SK-N-SH (cell line): ENCODE results near the gene SALL3. TPM values are rescaled to one million over a fixed set of nuclear protein-coding genes. Genes with fewer than 3 reads are reported as not detected.

Source experiments
- CTCF ChIA-PET: fragments of 300-600, 350-600 bp; formaldehyde crosslinking; extraction: SDS; loops from one replicate; lab custom pipeline; 2021; lab: Yijun Ruan, JAX
- POLR2A ChIA-PET: fragments of 350-600 bp; sonication (Branson Sonifier 250); formaldehyde crosslinking; extraction: SDS; loops from one replicate; lab custom pipeline; 2020; ENCODE audit warnings: antibody characterized with exemption, inconsistent platforms; lab: Yijun Ruan, JAX
- DNase-seq: peaks from one replicate; pipeline ENCODE4 v3.0.0; 2012
- H2AFZ ChIP-seq: fragments of 200-600 bp; sonication (generic); 2 replicates; pipeline ENCODE4 v1.8.1; 2016; ENCODE audit warnings: antibody characterized with exemption, mild to moderate bottlenecking, low read depth
- H3F3A ChIP-seq: fragments of 200-600 bp; sonication (generic); replicated peaks from 2 replicates; pipeline ENCODE3; 2016; ENCODE audit warnings: antibody characterized with exemption, mild to moderate bottlenecking; ENCODE audit not compliant: insufficient read depth
- H3K27ac ChIP-seq, 2 experiments: fragments of 200-500 bp in 1 of 2; fragments of 200-600 bp in 1 of 2; sonication (Bioruptor generic) in 1 of 2; sonication (generic), shearing (Covaris generic) in 1 of 2; 2 replicates each; pipeline versions ENCODE4 v1.5.1 to v1.6.1; 2014 to 2016; ENCODE audit warnings: low read depth in 2 of 2, inconsistent platforms in 1 of 2, low read length in 1 of 2, mild to moderate bottlenecking in 1 of 2, mixed read lengths in 1 of 2
- H3K27me3 ChIP-seq: fragments of 200-600 bp; sonication (generic), shearing (Covaris generic); 2 replicates; pipeline ENCODE4 v1.6.1; 2016; ENCODE audit warnings: mixed run types; ENCODE audit not compliant: insufficient read depth
- H3K36me3 ChIP-seq, 2 experiments: fragments of 200-500 bp in 1 of 2; fragments of 200-600 bp in 1 of 2; sonication (Bioruptor generic) in 1 of 2; sonication (generic) in 1 of 2; replicated peaks in 1 of 2; 2 replicates each; pipeline versions ENCODE3 to v1.5.1; 2014 to 2016; ENCODE audit warnings: low read length in 1 of 2, mild to moderate bottlenecking in 1 of 2; ENCODE audit not compliant: insufficient read depth in 2 of 2, control insufficient read depth in 1 of 2
- H3K4me1 ChIP-seq, 2 experiments: fragments of 200-500 bp in 1 of 2; fragments of 200-600 bp in 1 of 2; sonication (Bioruptor generic) in 1 of 2; sonication (generic), shearing (Covaris generic) in 1 of 2; 2 replicates each; pipeline versions ENCODE4 v1.5.1 to v1.6.1; 2014 to 2016; ENCODE audit warnings: low read depth in 1 of 2, low read length in 1 of 2, mixed run types in 1 of 2; ENCODE audit not compliant: insufficient read depth in 2 of 2, control insufficient read depth in 1 of 2
- H3K4me2 ChIP-seq: fragments of 200-600 bp; sonication (generic), shearing (Covaris generic); 2 replicates; pipeline ENCODE4 v1.6.1; 2017; ENCODE audit warnings: mixed run types
- H3K4me3 ChIP-seq, 2 experiments: fragments of 200-500 bp in 1 of 2; fragments of 200-600 bp in 1 of 2; sonication (Bioruptor generic) in 1 of 2; sonication (generic), shearing (Covaris generic) in 1 of 2; 2 replicates each; pipeline versions ENCODE4 v1.5.1 to v1.8.1; 2014 to 2016; ENCODE audit warnings: low read depth in 2 of 2, inconsistent platforms in 1 of 2, low read length in 1 of 2, mild to moderate bottlenecking in 1 of 2, mixed read lengths in 1 of 2, moderate library complexity in 1 of 2
- H3K79me2 ChIP-seq: fragments of 200-600 bp; sonication (generic); 2 replicates; pipeline ENCODE4 v1.8.1; 2017; ENCODE audit warnings: mild to moderate bottlenecking; ENCODE audit not compliant: insufficient read depth
- H3K9ac ChIP-seq: fragments of 200-600 bp; sonication (generic); 2 replicates; pipeline ENCODE4 v1.6.1; 2017; ENCODE audit warnings: mixed run types
- H3K9me2 ChIP-seq: fragments of 200-600 bp; sonication (generic); 2 replicates; pipeline ENCODE4 v1.6.1; 2017; ENCODE audit warnings: mixed run types
- H3K9me3 ChIP-seq: fragments of 200-600 bp; sonication (generic); 2 replicates; pipeline ENCODE4 v1.6.1; 2017; ENCODE audit warnings: mixed run types, mild to moderate bottlenecking, moderate library complexity
- H4K20me1 ChIP-seq: fragments of 200-600 bp; sonication (generic); 2 replicates; pipeline ENCODE4 v1.6.1; 2017; ENCODE audit warnings: mild to moderate bottlenecking, mixed run types; ENCODE audit not compliant: insufficient read depth
- CHD2 ChIP-seq: fragments of 150-350 bp; IDR thresholded peaks from 2 replicates; pipeline ENCODE4 v1.6.1; 2018; ENCODE audit warnings: low read length; ENCODE audit not compliant: partially characterized antibody
- FOSL2 ChIP-seq: IDR thresholded peaks from 2 replicates; pipeline ENCODE4 v1.4.0; 2012; ENCODE audit warnings: low read depth, mild to moderate bottlenecking, moderate library complexity, borderline replicate concordance
- GABPA ChIP-seq: IDR thresholded peaks from 2 replicates; pipeline ENCODE4 v1.4.0; 2012; ENCODE audit warnings: low read depth, mild to moderate bottlenecking
- JUND ChIP-seq: IDR thresholded peaks from 2 replicates; pipeline ENCODE4 v1.4.0; 2012
- NRF1 ChIP-seq: IDR thresholded peaks from 2 replicates; pipeline ENCODE4 v1.6.1; 2012; ENCODE audit warnings: low read depth, mild to moderate bottlenecking, low read length
- POLR2AphosphoS5 ChIP-seq: IDR thresholded peaks from 2 replicates; pipeline ENCODE4 v1.6.1; 2012; ENCODE audit warnings: low read depth, low read length
- REST ChIP-seq: IDR thresholded peaks from 2 replicates; pipeline ENCODE4 v1.6.1; 2012; ENCODE audit warnings: mild to moderate bottlenecking, low read depth, low read length, moderate library complexity
- TEAD4 ChIP-seq: IDR thresholded peaks from 2 replicates; pipeline ENCODE4 v1.4.0; 2012; ENCODE audit warnings: mild to moderate bottlenecking, borderline replicate concordance; ENCODE audit not compliant: insufficient read depth
- YY1 ChIP-seq: IDR thresholded peaks from 2 replicates; pipeline ENCODE4 v1.4.0; 2012; ENCODE audit warnings: low read depth, mild to moderate bottlenecking
- WGBS: methylation state at CpG from one replicate; pipeline ENCODE4 v1.1.6; 2017; ENCODE audit warnings: low lambda C conversion rate; 5-methylcytosine and 5-hydroxymethylcytosine counted together
- polyA plus RNA-seq, 3 experiments: library from polyadenylated mRNA; depleted of rRNA; stranded (reverse); fragments of >200 nt; gene quantifications; 2 replicates each; pipeline ENCODE4 v1.2.3, GENCODE V29; 2012

Gene SALL3
- polyA plus RNA-seq, 1 of the 3 experiments (the other 2 are of a cell fraction) = not detected

DNA sequence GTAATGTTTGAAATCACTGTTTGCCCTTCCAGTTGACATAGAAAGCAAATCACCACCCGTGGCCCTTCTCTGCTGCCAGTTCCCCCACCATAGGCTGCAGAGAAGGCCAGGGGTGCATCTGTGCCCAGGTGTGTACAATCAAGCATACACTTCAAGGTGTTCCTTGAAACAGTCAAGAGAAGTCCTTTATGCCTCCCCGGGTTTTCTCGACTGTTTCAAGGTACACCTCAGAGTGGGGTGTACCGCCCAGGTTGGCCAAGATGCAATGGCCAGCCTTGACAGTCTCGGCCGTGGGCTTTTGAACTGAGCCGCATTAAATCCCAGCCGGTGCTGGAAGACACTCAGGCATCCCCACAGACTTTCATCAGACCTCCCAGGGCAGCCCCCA is 68.6 kb downstream of the SALL3 start:
- H3K27me3 ChIP-seq = peaks cover 33% of the 10 kb centered on the region; the same call in 1 of the 2 replicates
- H3F3A ChIP-seq = no peaks in the 10 kb centered on the region
- H3K9me3 ChIP-seq = no peaks in the 10 kb centered on the region
- CTCF ChIA-PET = no interaction called here
- no peaks in the 10 kb centered on the region for H3K9me2 ChIP-seq
- H3K4me1 ChIP-seq = no peaks in the 10 kb centered on the region; a peak in 1 of 4 replicates
- TF ChIP-seq TEAD4 (no peak), GABPA (no peak), YY1 (no peak), NRF1 (no peak), FOSL2 (no peak)
- H3K4me2 ChIP-seq = no peak overlapping the region
- no peak for DNase-seq
- H3K4me3 ChIP-seq = no peak overlapping the region
- 27% methylated on average over 6 of the region's 8 CpGs for WGBS
- no peaks in the 10 kb centered on the region for H3K79me2 ChIP-seq
- no peak overlapping the region for H3K9ac ChIP-seq
- no peaks in the 10 kb centered on the region for H3K36me3 ChIP-seq
- no peak overlapping the region for H2AFZ ChIP-seq
- POLR2A ChIA-PET = no interaction called here
- H3K27ac ChIP-seq = no peak overlapping the region
- H4K20me1 ChIP-seq = no peaks in the 10 kb centered on the region

DNA sequence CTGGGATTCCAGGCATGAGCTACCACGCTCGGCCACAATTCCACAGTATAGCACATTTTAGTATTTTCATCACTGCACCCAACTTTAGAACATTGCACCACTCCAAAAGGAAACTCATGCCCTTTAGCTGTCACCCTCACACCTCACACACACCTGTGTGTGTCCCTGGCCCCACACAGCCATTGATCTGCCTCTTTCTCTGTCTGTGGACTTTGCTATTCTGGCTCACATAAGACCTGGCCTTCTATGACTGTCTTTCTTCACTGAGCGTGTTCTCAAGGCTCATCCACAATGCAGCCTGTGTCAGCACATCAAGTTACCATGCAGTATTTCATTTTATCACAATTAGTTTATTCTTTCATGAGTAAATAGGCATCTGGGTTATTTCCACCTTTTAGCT is 69.9 kb downstream of the SALL3 start:
- no peak for TF ChIP-seq CHD2
- no peak for TF ChIP-seq POLR2AphosphoS5
- no peak for TF ChIP-seq JUND
- no peak for TF ChIP-seq REST
- Histone ChIP-seq H3K4me3 (no peak overlapping the region), H4K20me1 (no peaks in the 10 kb centered on the region), H3K4me2 (no peak overlapping the region), H3K9ac (no peak overlapping the region), H3K9me2 (no peaks in the 10 kb centered on the region), H3F3A (no peaks in the 10 kb centered on the region), H2AFZ (no peak overlapping the region), H3K4me1 (no peaks in the 10 kb centered on the region; a peak in 1 of 4 replicates), H3K79me2 (no peaks in the 10 kb centered on the region), H3K27me3 (peaks cover 42% of the 10 kb centered on the region; the same call in 1 of the 2 replicates), H3K36me3 (no peaks in the 10 kb centered on the region), H3K9me3 (no peaks in the 10 kb centered on the region), H3K27ac (no peak overlapping the region)
- DNase-seq = no peak
- ChIA-PET CTCF (interaction anchor here (1.5 kb wide), 1 partner anchor 19 kb away, joined by 5 read pairs; no protein-coding TSS in a partner anchor), POLR2A (interaction anchor here (0.6 kb wide), 1 partner anchor 1376 kb away, joined by 3 read pairs; no protein-coding TSS in a partner anchor)
- 27% methylated on average over 3 of the region's 3 CpGs for WGBS

Other genes starting within 250 kb of the SALL3 start
- 11.2 and 14.2 TPM in 2 replicates for gene ATP9B, start 89.6 kb downstream of the SALL3 start, polyA plus RNA-seq (2012; rRNA removed)